T-cell (primary cell): ENCODE measurements around the gene FASN. TPM values are rescaled to one million over a fixed set of nuclear protein-coding genes. Genes with fewer than 3 reads are reported as not detected.
A peak's percentile ranks its signal among the peaks of the same experiment; 100 is the strongest.

Experiments
- ATAC-seq, 4 experiments: fragments of 200-7000 bp in 3 of 4; fragments of 150-1000 bp in 1 of 4; cut with Tn5 transposase; replicated peaks in 1 of 4; 1 replicate in 3 of 4; 2 replicates in 1 of 4; pipeline ENCODE4 v1.10.0; 2021; ENCODE audit warnings: moderate library complexity in 3 of 4, mild to moderate bottlenecking in 2 of 4, moderate number of reproducible peaks in 1 of 4
- CTCF ChIA-PET, 2 donors: fragments of 300-600 bp; sonication (Branson Sonifier 250); formaldehyde crosslinking; loops; one replicate each; lab custom pipeline; 2022; ENCODE audit warnings: antibody characterized with exemption in 2 of 2; lab: Charles Lee
- POLR2A ChIA-PET, 2 donors: fragments of 300-600 bp; sonication (Branson Sonifier 250); formaldehyde crosslinking; loops; one replicate each; lab custom pipeline; 2022; ENCODE audit warnings: antibody characterized with exemption in 2 of 2; lab: Charles Lee
- DNase-seq, 35 experiments: peaks; one replicate each; pipeline versions ENCODE4 v3.0.0 to v3.0.0-alpha.2; 2013 to 2023
- H3K27ac ChIP-seq: one replicate; pipeline ENCODE4 v1.5.1; 2013; ENCODE audit warnings: low read length
- H3K27me3 ChIP-seq, 2 experiments: replicated peaks in 1 of 2; 1 replicate in 1 of 2; 2 replicates in 1 of 2; pipeline versions ENCODE4 v1.6.1 to v1.7.0; 2013; ENCODE audit warnings: low read length in 1 of 2, mixed read lengths in 1 of 2; ENCODE audit not compliant: control insufficient read depth in 2 of 2, insufficient read depth in 2 of 2; ENCODE audit errors: extremely low read depth in 1 of 2
- H3K36me3 ChIP-seq, 2 donors: 1 replicate in 1 of 2; 2 replicates in 1 of 2; pipeline versions ENCODE4 v1.6.1 to v1.7.0; 2013; ENCODE audit warnings: low read length in 1 of 2; ENCODE audit not compliant: control insufficient read depth in 2 of 2, insufficient read depth in 1 of 2; ENCODE audit errors: extremely low read depth in 1 of 2
- H3K4me1 ChIP-seq, 2 experiments: 1 replicate in 1 of 2; 2 replicates in 1 of 2; pipeline versions ENCODE4 v1.6.1 to v1.7.0; 2013; ENCODE audit warnings: low read length in 2 of 2, mixed read lengths in 1 of 2; ENCODE audit not compliant: insufficient read depth in 2 of 2, control insufficient read depth in 1 of 2; ENCODE audit errors: extremely low read depth in 1 of 2
- H3K4me3 ChIP-seq, 2 donors: 1 replicate in 1 of 2; 2 replicates in 1 of 2; pipeline versions ENCODE4 v1.5.1 to v1.7.0; 2013; ENCODE audit warnings: mild to moderate bottlenecking in 2 of 2, low read length in 1 of 2, moderate library complexity in 1 of 2; ENCODE audit not compliant: control insufficient read depth in 1 of 2; ENCODE audit errors: extremely low read depth in 1 of 2
- H3K9me3 ChIP-seq: 2 replicates; pipeline ENCODE4 v1.7.0; 2013
- H3K27ac Mint-ChIP-seq, 2 donors: one replicate each; pipeline ENCODE4 v1.8.0; 2020 to 2021; ENCODE audit warnings: mild to moderate bottlenecking in 2 of 2, mixed read lengths in 2 of 2
- H3K27me3 Mint-ChIP-seq, 2 donors: one replicate each; pipeline ENCODE4 v1.8.0; 2021 to 2022; ENCODE audit warnings: mixed read lengths in 2 of 2
- H3K36me3 Mint-ChIP-seq: one replicate; pipeline ENCODE4 v1.8.0; 2021; ENCODE audit warnings: mixed read lengths
- H3K4me1 Mint-ChIP-seq, 3 donors: one replicate each; pipeline ENCODE4 v1.8.0; 2020 to 2022; ENCODE audit warnings: mixed read lengths in 3 of 3, mild to moderate bottlenecking in 1 of 3
- H3K4me3 Mint-ChIP-seq, 3 donors: one replicate each; pipeline ENCODE4 v1.8.0; 2020 to 2022; ENCODE audit warnings: mild to moderate bottlenecking in 3 of 3, mixed read lengths in 3 of 3, moderate library complexity in 3 of 3
- H3K9me3 Mint-ChIP-seq, 3 donors: one replicate each; pipeline ENCODE4 v1.8.0; 2020 to 2022; ENCODE audit warnings: mixed read lengths in 3 of 3
- WGBS: methylation state at CpG from one replicate; pipeline ENCODE4 v1.1.5; 2013; ENCODE audit warnings: missing lambda C conversion rate; ENCODE audit not compliant: insufficient coverage; 5-methylcytosine and 5-hydroxymethylcytosine counted together
- total RNA-seq, 35 experiments: library from RNA in 6 of 35; stranded (reverse) in 6 of 35; fragments of 120-200 nt in 1 of 35; gene quantifications; one replicate each; pipeline versions ENCODE4 v1.2.1 to v1.2.4 and lab custom pipeline; 2013 to 2026

The FASN gene
- total RNA-seq, 5 donors from 2014 or later (not counting 1 experiment from before 2014, with no cell fraction given) = 48.2 to 144 (median 52.5) TPM

- ChIA-PET POLR2A (interaction anchor here (0.5 to 1.0 kb wide), 2 partner anchors 28 to 40 kb away, joined by 3 read pairs; no protein-coding TSS in a partner anchor), CTCF (no interaction called here)
- 91% methylated on average over 21 of the region's 25 CpGs for WGBS
- Mint-ChIP-seq H3K27ac (no peak overlapping the region), H3K4me3 (no peak overlapping the region), H3K9me3 (no peaks in the 10 kb centered on the region), H3K27me3 (no peaks in the 10 kb centered on the region), H3K36me3 (peaks cover 4% of the 10 kb centered on the region), H3K4me1 (no peaks in the 10 kb centered on the region)
- no peaks in the 10 kb centered on the region for H3K4me1 ChIP-seq
- H3K36me3 ChIP-seq = peaks cover 9 to 20% of the 10 kb centered on the region in 2 donors
- H3K27ac ChIP-seq = no peak overlapping the region
- ATAC-seq (no peak), DNase-seq (no peak)
- H3K9me3 ChIP-seq = no peaks in the 10 kb centered on the region
- no peaks in the 10 kb centered on the region for H3K27me3 ChIP-seq
- H3K4me3 ChIP-seq = no peak overlapping the region
Observed at GRCh38 chr17:82076018-82076784, 21.8 kb downstream of the FASN start.

GRCh38 chr17:82073446-82073845 lies 24.6 kb downstream of the FASN start:
- H3K36me3 Mint-ChIP-seq = no peaks in the 10 kb centered on the region
- ATAC-seq (no peak), DNase-seq (no peak)
- 80% methylated on average over 1 of the region's 9 CpGs for WGBS
- POLR2A ChIA-PET = no interaction called here
- no peak overlapping the region for H3K4me3 ChIP-seq
- no peaks in the 10 kb centered on the region for H3K27me3 Mint-ChIP-seq
- no peak overlapping the region for H3K27ac ChIP-seq
- CTCF ChIA-PET = interaction anchor here in 1 of 2 donors (0.7 kb wide), 1 partner anchor 76 kb away, joined by 3 read pairs; no protein-coding TSS in a partner anchor
- H3K36me3 ChIP-seq = no peaks in the 10 kb centered on the region
- H3K9me3 Mint-ChIP-seq = no peaks in the 10 kb centered on the region
- peaks cover 0 to 6% (median 0%) of the 10 kb centered on the region in 3 donors for H3K4me1 Mint-ChIP-seq
- H3K27me3 ChIP-seq = no peaks in the 10 kb centered on the region
- H3K9me3 ChIP-seq = no peaks in the 10 kb centered on the region
- H3K4me1 ChIP-seq = no peaks in the 10 kb centered on the region
- H3K27ac Mint-ChIP-seq = no peak overlapping the region
- H3K4me3 Mint-ChIP-seq = no peak overlapping the region

GRCh38 chr17:82072827-82073226 lies 25.2 kb downstream of the FASN start:
- no peaks in the 10 kb centered on the region for H3K9me3 Mint-ChIP-seq
- ATAC-seq (no peak), DNase-seq (no peak)
- Histone ChIP-seq H3K4me3 (no peak overlapping the region), H3K9me3 (no peaks in the 10 kb centered on the region), H3K4me1 (no peaks in the 10 kb centered on the region), H3K27me3 (no peaks in the 10 kb centered on the region), H3K36me3 (no peaks in the 10 kb centered on the region), H3K27ac (no peak overlapping the region)
- POLR2A ChIA-PET = no interaction called here
- H3K4me1 Mint-ChIP-seq = peaks cover 0 to 6% (median 0%) of the 10 kb centered on the region in 3 donors
- WGBS = 73% methylated on average over 2 of the region's 6 CpGs
- no peak overlapping the region for H3K27ac Mint-ChIP-seq
- H3K4me3 Mint-ChIP-seq = no peak overlapping the region
- no peaks in the 10 kb centered on the region for H3K27me3 Mint-ChIP-seq
- CTCF ChIA-PET = no interaction called here
- H3K36me3 Mint-ChIP-seq = no peaks in the 10 kb centered on the region

- Histone ChIP-seq H3K36me3 (no peaks in the 10 kb centered on the region), H3K27ac (no peak overlapping the region), H3K4me3 (no peak overlapping the region), H3K9me3 (no peaks in the 10 kb centered on the region), H3K4me1 (peaks cover 2 to 13% of the 10 kb centered on the region in 2 experiments), H3K27me3 (no peaks in the 10 kb centered on the region)
- no peak for DNase-seq
- Mint-ChIP-seq H3K36me3 (no peaks in the 10 kb centered on the region), H3K4me1 (peaks cover 8 to 11% (median 11%) of the 10 kb centered on the region in 3 donors), H3K27me3 (no peaks in the 10 kb centered on the region), H3K27ac (no peak overlapping the region), H3K4me3 (no peak overlapping the region), H3K9me3 (no peaks in the 10 kb centered on the region)
- no peak for ATAC-seq
- ChIA-PET POLR2A (no interaction called here), CTCF (no interaction called here)
Observed at GRCh38 chr17:82070611-82071010, 27.4 kb downstream of the FASN start.

GRCh38 chr17:82065638-82066303 lies 32.3 kb downstream of the FASN start, which contains the start of gene DUS1L:
Gene DUS1L, minus strand, starts transcription at chr17:82065804. Its CDS starts 745 bp downstream, at chr17:82065059.
- DNase-seq (peak; percentile 19 to 85 (median 58)), ATAC-seq (peak; percentile 86 to 90 (median 87))
- WGBS = 1% methylated on average over 76 of the region's 88 CpGs
- Mint-ChIP-seq H3K36me3 (no peaks in the 10 kb centered on the region), H3K4me1 (peaks cover 11 to 19% (median 16%) of the 10 kb centered on the region in 3 donors), H3K4me3 (peak within 1 kb of the TSS; percentile 80 to 83 (median 81)), H3K27ac (peak within 1 kb of the TSS; percentile 92), H3K27me3 (no peaks in the 10 kb centered on the region), H3K9me3 (no peaks in the 10 kb centered on the region)
- Histone ChIP-seq H3K9me3 (no peaks in the 10 kb centered on the region), H3K36me3 (peaks cover 5 to 24% of the 10 kb centered on the region in 2 donors), H3K27me3 (no peaks in the 10 kb centered on the region), H3K4me3 (peak within 1 kb of the TSS; percentile 83 to 86), H3K27ac (peak within 1 kb of the TSS; percentile 91), H3K4me1 (peaks cover 9 to 39% of the 10 kb centered on the region in 2 experiments)
- ChIA-PET CTCF (no interaction called here), POLR2A (interaction anchor here in 1 of 2 donors (0.6 kb wide), 1 partner anchor 117 kb away, joined by 3 read pairs; no protein-coding TSS in a partner anchor)

GRCh38 chr17:82065193-82065637 lies 32.8 kb downstream of the FASN start:
- H3K27me3 Mint-ChIP-seq = no peaks in the 10 kb centered on the region
- ChIA-PET POLR2A (interaction anchor here in 1 of 2 donors (0.6 kb wide), 1 partner anchor 117 kb away, joined by 3 read pairs; no protein-coding TSS in a partner anchor), CTCF (no interaction called here)
- Histone ChIP-seq H3K4me1 (peaks cover 9 to 39% of the 10 kb centered on the region in 2 experiments), H3K9me3 (no peaks in the 10 kb centered on the region), H3K27ac (peak overlapping the region; percentile 30), H3K36me3 (peaks cover 5 to 30% of the 10 kb centered on the region in 2 donors), H3K4me3 (peak overlapping the region; percentile 62 to 83), H3K27me3 (no peaks in the 10 kb centered on the region)
- peak overlapping the region; percentile 67 to 81 (median 74) for H3K4me3 Mint-ChIP-seq
- no peaks in the 10 kb centered on the region for H3K9me3 Mint-ChIP-seq
- peaks cover 6 to 19% (median 16%) of the 10 kb centered on the region in 3 donors for H3K4me1 Mint-ChIP-seq
- peaks cover 1% of the 10 kb centered on the region for H3K36me3 Mint-ChIP-seq
- DNase-seq (peak in 15 of 35 experiments; percentile 11 to 44 (median 24)), ATAC-seq (peak; percentile 54 to 68 (median 65))
- whole genome bisulfite sequencing = 2% methylated on average over 47 of the region's 47 CpGs
- H3K27ac Mint-ChIP-seq = no peak overlapping the region
